Stimulated activated CD8-positive, alpha-beta memory T cell treated with anti-CD3 and anti-CD28 coated beads, Interleukin-15, amount 100 ng/mL, for 48 hours (primary cell): ENCODE results near the gene EYS.
"Not testable (repeated sequence)": the region's sequence is repeated elsewhere in the genome, so short reads cannot be mapped to it uniquely, and the experiment has no call there.

Experiments used
- DNase-seq, 2 donors: peaks; one replicate each; pipeline ENCODE4 v3.0.0-alpha.2; 2020; ENCODE audit warnings: low read depth in 2 of 2

Gene EYS

DNA sequence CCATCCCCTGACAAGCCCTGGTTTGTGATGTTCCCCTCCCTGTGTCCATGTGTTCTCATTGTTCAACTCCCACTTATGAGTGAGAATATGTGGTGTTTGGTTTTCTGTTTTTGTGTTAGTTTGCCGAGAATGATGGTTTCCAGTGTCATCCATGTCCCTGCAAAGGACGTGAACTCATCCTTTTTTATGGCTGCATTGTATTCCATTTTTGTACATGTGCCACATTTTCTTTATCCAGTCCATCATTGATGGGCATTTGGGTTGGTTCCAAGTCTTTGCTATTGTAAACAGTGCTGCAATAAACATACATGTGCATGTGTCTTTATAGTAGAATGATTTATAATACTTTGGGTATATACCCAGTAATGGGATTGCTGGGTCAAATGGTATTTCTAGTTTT, 1468.1 kb downstream of the EYS start:
- DNase-seq, result not testable (repeated sequence)

DNA sequence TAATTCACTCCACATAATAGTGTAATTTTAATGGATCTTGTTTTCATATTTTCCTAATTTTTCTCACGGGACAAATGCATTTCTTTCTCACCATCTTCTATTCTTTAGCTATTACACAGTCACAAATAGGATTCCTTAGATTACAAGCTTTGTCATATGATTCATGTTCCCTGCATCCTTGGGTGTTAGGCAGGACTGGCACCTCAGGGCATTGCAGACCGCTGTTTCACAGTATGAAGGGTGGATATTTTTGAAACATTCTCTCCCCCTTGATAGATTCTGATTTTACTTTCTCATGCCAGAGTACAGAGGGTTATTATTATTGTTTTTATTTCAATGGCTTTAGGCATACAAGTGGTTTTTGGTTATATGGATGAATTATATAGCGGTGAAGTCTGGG, 1469.0 kb downstream of the EYS start:
- no peak for DNase-seq

DNA sequence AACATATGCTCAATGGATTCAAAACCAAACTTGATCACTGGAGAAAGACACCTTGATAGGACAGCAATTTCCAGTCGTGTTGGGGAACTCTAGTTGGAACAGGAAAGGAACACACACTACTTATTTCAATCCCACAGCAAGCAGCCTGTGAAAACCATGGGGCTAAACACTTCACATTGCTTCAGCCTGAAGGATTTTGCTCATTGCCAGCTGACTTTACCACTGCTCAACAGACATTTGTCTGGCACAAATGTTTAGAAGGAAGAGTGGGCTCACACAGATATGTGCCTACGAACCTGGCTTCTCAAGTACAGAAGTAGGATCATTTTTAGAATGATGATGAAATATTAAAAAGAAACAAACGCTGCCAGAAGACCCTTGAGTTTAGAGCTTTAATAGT, 1473.3 kb downstream of the EYS start:
- DNase-seq, result no peak

DNA sequence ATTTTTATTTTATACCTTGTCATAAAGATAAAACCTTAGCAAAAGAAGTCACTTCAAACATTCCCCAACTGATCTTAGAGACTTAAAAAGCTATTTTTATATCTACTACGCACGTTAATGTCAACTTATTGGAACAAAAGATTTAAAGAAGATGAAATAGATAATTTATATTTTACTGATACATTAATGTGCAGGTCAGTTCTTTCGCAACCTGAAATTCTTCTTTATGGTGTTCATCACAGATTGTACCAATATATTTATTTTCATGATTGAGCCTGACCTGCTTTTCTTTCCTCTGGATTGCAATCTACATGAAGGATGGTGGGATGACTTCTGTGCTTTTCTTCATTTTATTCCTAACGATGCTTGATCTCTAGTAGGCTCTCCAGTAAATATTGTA, 1475.1 kb downstream of the EYS start:
- no peak for DNase-seq

DNA sequence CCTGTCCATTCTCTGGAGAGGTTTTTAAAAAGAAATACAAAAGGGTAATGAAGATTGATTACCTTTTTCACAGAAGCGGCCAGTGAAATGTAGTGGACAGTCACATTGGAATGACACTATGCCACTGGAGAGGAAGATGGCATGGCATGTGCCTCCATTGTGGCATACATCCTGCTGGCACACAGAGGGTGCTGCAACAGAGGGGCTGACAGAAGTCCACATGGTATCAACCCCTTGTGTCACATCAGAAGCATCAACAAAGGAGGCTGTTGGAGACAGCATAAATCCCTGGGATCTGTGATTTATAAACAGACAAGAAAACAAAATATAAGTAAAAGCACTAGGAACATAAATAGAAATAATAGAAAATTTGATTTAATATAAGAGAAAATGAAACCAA, 1476.5 kb downstream of the EYS start:
- DNase-seq, result no peak

DNA sequence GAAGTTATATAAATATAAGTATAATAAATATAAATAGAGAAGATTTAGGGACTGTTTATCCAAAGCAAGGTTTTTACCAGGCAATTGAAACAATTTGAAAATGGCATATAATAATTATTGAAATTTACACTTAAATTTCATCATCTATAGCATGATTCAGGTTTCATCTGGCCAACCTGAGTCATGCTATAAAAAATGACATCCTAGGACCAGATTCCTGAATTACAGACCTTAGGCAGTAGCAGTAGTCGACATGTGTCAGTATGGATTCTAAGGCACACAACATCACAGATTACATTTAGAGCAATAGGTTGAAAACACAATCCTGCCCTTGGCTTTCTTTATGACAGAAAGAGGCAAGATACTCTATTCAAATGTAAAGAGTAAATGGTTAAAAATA, 1479.2 kb downstream of the EYS start:
- DNase-seq, result no peak

DNA sequence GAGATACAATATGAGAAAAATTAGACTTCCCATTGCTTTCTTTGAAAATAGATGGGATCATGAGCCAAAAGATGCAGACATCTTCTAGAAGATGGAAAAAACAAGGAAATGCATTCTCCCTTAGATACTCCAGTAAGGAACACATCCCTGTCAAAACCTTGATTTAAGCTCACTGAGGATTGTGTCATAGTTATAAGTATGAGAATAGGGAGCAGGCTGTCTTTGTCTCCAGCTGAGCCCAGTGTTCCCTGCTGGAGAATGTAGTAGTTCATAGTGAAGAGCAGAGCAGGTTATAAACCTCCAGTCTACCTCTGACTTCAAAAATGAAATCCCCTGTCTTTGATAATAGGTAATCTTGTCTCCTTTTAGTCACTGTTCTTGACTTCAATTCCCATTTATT, 1481.5 kb downstream of the EYS start:
- no peak for DNase-seq

DNA sequence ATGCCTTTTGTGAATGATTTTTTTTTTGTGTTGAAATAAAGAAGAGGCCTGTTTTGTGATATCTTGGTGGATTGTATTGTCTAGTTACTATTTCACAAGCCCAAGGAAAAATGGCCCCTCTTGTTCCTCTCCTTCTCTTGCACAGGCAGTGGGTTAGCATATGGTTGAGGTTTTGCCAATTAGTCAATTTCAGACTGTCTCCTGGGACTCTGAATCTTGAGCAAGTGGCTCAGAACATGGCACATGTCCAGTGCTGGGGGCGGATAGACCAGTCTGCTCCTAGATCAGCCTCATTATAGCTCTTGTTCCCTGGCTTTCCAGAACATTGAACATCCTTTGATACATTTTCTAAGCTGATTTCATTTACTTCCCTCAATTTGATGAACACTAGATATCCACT, 1482.2 kb downstream of the EYS start:
- no peak for DNase-seq

DNA sequence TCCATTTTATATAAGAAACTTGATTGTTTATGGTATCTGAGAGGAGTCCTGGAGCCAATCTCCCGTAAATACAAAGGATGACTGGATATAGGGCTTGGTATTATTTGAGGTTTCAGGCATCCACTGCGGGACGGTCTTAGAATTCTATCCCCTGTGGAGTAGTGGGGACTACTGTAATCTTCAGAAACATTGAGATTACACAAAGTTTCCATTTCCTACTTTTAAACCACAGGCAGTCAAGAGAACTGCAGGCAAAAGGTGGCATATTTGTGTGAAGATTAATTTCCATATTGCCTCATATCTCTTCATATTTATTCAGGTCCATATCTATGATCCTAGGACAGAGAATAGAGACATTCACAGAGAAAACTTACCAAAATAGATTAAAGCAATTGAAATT, 1485.2 kb downstream of the EYS start:
- DNase-seq, result no peak

DNA sequence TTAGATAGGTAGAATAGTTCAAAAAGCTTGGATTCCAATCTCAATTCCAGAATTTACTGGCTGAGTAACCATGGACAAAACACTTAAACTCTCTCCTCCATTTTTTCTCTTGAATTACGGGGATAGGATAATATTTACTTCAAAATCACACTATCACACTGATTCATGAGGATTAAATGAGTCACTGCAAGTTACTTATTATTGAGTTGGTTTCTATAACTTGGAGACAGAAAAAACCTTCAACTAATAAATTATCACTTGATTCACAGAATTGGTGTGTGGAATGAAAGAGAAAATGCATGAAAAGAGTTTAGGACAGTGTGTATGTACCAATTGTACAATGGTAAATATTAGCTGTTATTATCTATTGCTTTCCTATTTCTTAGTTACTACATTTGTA, 1486.2 kb downstream of the EYS start:
- DNase-seq, result no peak

DNA sequence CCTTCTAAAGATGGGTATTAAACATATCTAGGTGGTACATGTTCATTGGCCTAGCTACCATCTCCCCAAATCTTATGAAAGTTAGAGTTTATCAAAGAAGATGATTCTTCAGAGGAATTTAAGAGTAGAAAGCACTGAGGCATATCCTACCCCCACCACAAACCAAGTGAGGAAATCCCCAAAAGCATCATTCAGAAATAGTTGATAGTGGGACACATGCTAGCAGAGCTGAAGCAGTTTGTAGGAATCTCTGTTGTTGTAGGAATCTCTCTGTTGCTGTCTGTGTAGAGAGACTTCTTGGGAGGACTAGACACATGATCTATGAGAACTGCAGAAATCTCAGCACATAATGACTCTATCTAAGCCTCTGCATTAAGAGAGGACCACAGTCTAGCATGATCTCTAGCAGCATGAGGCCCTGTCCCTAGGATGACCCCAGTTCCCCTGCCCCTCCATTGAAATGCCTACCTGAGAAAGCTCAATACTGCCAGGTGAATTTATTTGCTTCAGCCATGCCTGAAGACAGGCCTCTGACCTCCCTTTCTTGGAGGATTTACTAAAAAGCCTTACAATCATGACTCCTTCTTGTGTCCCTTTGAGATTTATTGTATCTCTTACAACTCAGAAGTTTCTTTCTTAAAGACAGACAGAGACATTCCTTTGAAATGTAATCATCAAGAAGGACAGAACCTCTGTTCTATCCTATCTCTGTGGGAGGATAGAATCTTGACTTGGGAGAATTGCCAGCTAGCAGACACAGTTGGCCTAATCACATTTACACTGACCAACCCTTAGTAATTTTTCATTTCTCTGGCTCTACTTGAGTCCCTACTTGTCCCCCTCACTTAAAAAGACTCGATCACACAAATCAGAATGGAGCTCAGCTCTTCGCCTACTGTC, 1489.1 kb downstream of the EYS start:
- DNase-seq, result no peak

DNA sequence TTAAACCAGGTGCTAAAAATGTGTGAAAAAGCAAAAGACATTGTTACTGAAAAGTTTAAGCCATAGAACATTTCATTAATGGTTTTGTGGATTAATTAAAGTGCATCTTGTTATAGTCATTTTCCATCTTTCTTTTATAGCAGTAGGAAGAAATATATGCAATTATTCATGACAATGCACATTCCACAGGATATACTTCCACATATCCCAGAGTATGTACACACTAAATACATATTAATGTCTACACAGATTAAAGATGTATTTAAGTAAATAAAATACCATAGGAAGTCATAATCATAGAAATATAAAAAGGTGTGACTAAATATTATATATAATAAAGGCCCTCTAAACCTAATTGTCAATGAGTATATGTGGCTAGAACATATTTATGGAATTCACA, 1492.7 kb downstream of the EYS start:
- no peak for DNase-seq

DNA sequence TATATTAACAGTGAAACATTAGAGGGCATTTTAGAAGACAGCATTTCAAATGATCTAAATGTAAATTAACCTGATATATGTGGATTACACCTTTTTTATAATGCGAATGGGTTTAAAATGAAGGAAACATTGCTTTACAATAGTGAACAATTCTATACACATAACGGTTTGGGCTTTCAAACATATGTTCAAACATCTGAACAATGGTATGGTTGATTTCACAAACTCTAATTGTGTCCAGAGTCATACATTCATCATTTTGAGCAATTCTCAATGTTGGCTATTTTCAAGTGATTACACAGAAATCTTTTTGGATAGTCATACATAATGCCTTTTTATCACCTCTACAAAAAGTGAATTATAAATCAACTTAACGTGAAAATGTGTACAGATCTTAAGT, 1493.3 kb downstream of the EYS start:
- no peak for DNase-seq

DNA sequence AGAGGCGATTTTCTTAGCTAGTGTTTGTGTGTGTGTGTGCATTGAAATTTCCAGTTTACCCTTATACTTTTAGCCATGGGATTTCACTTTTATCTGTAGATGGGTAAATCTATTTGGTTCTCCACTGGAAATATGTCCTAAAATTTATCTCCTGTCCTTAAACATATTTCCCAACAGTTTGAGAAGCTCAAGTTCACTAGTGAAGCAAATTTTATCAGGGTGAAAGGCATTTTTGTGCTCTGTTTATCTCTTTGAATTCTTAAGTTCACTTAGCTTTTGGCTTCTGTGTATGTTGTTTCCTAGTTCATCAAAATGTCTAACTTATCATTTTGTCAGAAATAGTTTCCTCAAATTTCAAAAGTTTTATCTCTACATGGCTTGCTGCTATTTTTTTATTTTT, 1509.8 kb downstream of the EYS start:
- no peak for DNase-seq

DNA sequence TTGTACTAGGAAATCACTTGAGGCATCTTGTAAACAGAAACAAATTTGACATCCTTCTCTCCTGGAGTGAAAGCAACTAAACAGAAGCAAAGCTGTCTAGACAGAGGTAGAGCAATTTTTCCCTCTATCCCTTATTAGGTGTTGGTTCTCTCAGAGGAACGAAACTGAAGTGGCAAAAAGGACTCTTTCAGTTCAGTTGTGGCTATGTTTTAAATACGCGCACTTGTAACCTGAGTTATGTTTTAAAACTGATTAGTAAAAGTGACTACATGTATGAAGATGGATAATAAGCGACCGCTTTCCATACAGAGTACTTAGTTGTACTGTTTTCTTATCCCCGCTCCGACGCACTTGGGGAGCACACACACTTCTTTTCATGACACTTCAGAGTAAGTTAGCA, 1520.4 kb downstream of the EYS start:
- no peak for DNase-seq

DNA sequence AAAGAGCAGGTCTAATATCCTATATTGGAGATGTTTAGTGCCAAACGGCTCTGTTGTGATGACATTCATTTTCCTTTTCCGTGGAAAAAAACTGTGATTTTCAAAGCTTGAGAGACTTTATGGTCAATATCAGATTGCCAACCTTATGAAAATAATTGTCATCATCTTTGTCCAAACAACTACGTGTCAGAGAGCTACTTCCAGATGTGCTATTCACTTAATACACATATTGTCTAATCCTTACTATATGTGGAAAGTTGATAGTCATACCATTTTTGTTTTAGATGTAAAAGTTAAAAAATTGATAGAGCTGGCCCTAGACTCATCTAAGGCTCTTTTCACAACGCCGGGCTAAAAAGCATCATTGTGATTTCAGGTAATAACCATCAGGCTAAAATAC, 1521.4 kb downstream of the EYS start:
- no peak for DNase-seq

DNA sequence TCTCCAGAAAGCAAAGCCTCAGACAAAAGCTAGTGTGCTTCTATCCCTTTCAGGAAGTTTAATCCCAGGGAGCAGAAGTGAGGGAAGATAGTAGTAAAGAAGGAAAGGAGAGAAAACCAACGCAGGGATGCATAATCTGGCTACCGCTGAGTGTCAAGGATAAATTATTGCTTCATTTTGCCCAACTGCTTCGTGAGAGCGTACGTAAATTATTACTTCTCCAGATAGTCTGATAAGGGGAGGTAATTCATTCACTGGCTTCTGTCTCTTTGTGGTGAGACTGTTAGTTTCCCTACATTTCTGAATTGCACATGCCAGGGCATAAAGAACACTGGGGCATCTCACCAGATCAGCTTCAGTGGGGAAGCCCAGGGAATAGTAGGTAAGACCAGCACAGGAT, 1531.7 kb downstream of the EYS start:
- no peak for DNase-seq

DNA sequence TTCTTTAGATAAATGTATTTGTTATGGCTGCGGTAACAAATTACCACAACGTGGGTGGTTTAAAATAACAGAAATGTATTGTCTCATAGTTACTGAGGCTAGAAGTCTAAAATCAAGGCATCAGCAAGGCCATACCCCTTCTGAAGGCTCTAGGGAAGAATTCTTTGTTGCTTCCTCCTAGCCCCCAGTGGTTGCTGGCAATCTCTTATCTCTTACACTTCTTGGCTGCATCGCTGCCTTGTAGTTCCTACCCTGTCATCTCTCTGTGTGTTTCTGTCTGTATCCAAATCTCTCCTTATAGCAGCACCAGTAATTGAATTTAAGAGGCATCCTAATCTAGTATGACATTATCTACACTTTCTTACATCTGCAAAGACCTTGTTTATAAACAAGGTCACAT, 1536.7 kb downstream of the EYS start:
- DNase-seq, result no peak

DNA sequence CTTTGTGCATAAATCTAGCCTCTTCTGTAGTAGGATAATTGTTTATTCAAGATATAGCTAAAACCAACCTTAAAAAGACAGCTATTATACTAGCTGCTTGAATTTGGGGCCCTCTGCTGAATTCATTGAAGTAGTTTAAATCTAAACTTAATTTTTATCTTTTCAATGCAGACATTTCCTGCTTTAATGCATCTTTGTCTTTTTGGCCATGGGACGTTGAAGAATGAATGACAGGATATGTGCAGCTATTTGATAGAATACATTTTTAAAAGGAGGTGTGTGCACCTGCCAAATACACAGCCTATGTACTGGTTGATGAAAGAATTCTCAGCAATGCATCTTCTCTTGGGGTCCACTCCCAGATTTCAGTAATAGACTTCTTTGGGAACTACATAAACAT, 1546.5 kb downstream of the EYS start:
- no peak for DNase-seq

DNA sequence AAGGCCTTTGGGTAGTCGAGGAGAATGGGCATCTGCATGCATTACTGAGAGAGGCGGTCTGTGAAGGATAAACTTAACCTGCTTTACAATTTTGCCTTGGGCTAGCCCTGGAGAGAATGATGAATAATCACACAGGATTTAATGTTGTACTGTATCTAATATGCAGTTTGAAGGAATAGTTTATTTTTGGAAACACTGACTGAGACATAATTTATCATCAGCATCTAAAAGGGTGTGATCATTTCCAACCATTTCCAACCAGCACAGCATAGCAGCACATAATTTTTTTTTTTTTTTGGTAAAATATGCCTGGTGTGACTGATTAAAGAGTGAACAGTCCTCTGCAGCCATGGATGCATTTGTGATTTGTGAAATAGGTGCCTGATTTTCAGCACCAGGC, 1552.0 kb downstream of the EYS start:
- DNase-seq, result no peak

DNA sequence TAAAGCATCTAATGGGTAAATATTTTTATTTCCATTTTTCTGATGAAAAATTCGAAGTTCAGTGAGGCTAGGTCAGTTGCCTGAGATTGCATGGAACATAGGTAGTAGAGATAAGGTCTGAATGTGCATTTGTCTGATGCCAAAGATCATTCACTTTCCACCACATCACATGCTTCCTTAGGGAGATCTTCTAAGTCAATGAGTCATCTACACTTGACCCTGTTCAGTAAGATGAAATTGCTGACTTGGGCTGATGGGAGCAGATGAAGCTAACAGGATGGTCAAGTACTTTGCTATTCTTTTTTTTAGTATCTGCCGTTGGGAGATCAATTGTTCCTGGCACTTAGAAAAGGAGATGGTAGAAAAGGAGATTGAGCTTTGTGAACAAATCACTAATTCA, 1560.2 kb downstream of the EYS start:
- DNase-seq, result no peak

DNA sequence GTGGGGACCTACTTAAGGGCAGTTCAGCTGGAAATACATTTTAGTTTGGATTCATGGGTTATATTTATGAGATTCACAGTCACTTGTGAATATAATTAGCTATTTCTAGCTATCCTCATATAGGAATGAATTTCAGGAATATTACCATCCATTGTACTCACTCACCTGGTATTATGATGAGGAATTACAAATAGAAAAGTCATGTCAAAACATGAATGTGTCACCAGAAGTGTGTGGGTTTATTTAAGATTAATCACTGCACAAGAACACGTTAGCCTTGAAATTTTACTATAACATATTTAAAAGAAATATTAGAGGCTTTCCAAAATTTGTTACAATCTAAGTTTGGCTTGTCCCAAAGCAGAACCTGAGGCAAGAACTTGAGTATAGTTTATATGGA, 1560.9 kb downstream of the EYS start:
- DNase-seq, result no peak

DNA sequence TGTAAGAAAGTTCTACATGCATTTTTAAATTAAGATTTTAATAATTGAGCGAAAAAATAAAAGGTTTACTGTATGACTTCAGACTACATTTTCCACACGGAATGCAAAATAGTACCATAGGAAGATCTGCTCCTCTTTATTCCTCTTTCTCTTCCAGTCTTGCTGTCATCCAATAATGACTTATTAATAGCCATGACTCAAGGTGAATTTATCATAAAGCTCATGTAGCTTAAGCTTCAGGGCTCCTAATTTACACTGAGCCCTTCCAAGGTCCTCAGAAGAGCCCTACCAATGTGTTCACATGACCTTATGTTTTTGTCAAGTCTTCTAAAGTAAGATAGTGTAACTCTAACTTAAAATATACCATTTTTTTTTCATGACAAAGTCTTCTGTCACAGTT, 1561.4 kb downstream of the EYS start:
- DNase-seq, result no peak

DNA sequence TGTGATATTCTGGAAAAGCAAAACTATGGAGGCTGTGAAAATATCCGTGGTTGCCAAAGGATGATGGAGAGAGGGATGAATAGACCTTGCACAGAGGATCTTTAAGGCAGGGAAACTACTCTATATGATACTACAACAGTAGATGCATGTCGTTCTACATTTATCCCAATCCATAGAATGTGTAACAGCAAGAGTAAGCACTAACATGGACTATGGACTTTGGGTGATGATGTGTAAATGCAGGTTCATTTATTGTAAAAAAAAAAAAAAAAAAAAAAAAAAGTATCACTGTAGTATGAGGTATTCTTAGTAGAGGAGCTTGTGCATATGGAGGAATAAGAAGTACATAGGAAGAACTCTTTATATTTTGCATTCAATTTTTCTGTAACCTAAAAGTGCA, 1563.9 kb downstream of the EYS start:
- DNase-seq, result no peak
